HepG2 (cell line): ENCODE data around the gene CEP104. TPM values are rescaled to one million over a fixed set of nuclear protein-coding genes. Genes with fewer than 3 reads are reported as not detected.

ENCODE experiments used
- ATAC-seq: fragments of 200-7000 bp; cut with Tn5 transposase; 3 replicates; pipeline ENCODE4 v1.9.1; 2020; ENCODE audit warnings: mild to moderate bottlenecking, moderate library complexity
- BruUV-seq: library from RNA; stranded (reverse); fragments of 400-500 nt; replicated peaks from 2 replicates; lab custom pipeline; 2021; lab: Mats Ljungman, UMichigan
- CTCF ChIA-PET: fragments of 300-600 bp; formaldehyde crosslinking; extraction: SDS; loops from one replicate; lab custom pipeline; 2021; ENCODE audit warnings: low total read pairs, inconsistent platforms, low intra/inter-chr PET ratio; lab: Yijun Ruan, JAX
- POLR2A ChIA-PET: fragments of 350-600 bp; sonication (Branson Sonifier 250); formaldehyde crosslinking; loops from one replicate; lab custom pipeline; 2020; ENCODE audit warnings: antibody characterized with exemption, inconsistent platforms; lab: Yijun Ruan, JAX
- DNase-seq: peaks from one replicate; pipeline ENCODE4 v3.0.0-alpha.2; 2015; ENCODE audit warnings: low spot score
- FAIRE-seq: peaks from 3 replicates; lab custom pipeline; 2011; peaks lifted over from hg19 to GRCh38; lab: Jason Lieb, UNC
- H2AFZ ChIP-seq: one replicate; pipeline ENCODE4 v1.6.1; 2011; ENCODE audit warnings: low read length, inconsistent platforms
- H3K27ac ChIP-seq: fragments of 300-600 bp; 3 replicates; pipeline ENCODE4 v1.8.0; 2011; ENCODE audit warnings: mixed run types, mild to moderate bottlenecking, mixed read lengths, low read length, inconsistent platforms; ENCODE audit not compliant: insufficient read depth; ENCODE audit errors: extremely low read length
- H3K27me3 ChIP-seq, 2 experiments: fragments of 200-600 bp in 1 of 2; 2 replicates in 1 of 2; 3 replicates in 1 of 2; pipeline versions ENCODE4 v1.6.0 to v1.8.0; 2011; ENCODE audit warnings: low read length in 2 of 2, mild to moderate bottlenecking in 2 of 2, moderate library complexity in 2 of 2, inconsistent platforms in 1 of 2; ENCODE audit not compliant: insufficient read depth in 2 of 2, control insufficient read depth in 1 of 2
- H3K36me3 ChIP-seq, 2 experiments: fragments of 200-600 bp in 1 of 2; replicated peaks in 1 of 2; 2 replicates in 1 of 2; 3 replicates in 1 of 2; pipeline versions ENCODE4 v1.5.1 to v1.8.0; 2011; ENCODE audit warnings: low read length in 2 of 2, inconsistent platforms in 1 of 2; ENCODE audit not compliant: insufficient read depth in 2 of 2, control insufficient read depth in 1 of 2
- H3K4me1 ChIP-seq: 2 replicates; pipeline ENCODE4 v1.5.1; 2012; ENCODE audit warnings: low read length, inconsistent platforms; ENCODE audit not compliant: insufficient read depth
- H3K4me2 ChIP-seq: 2 replicates; pipeline ENCODE4 v1.6.0; 2011; ENCODE audit warnings: low read depth, low read length, inconsistent platforms
- H3K4me3 ChIP-seq, 3 experiments: fragments of 200-600 bp in 1 of 3; sonication (generic), shearing (Covaris generic) in 1 of 3; replicated peaks in 1 of 3; 2 replicates each; pipeline ENCODE4 v1.5.1; 2011 to 2016; ENCODE audit warnings: low read length in 3 of 3, inconsistent platforms in 2 of 3, low read depth in 2 of 3, mild to moderate bottlenecking in 2 of 3, control low read depth in 1 of 3, mixed read lengths in 1 of 3; ENCODE audit not compliant: insufficient read depth in 1 of 3
- H3K79me2 ChIP-seq: one replicate; pipeline ENCODE4 v1.6.1; 2011; ENCODE audit warnings: low read length, inconsistent platforms; ENCODE audit not compliant: insufficient read depth
- H3K9ac ChIP-seq: 2 replicates; pipeline ENCODE4 v1.6.0; 2011; ENCODE audit warnings: mild to moderate bottlenecking, low read depth, low read length, inconsistent platforms; ENCODE audit not compliant: insufficient read depth
- H3K9me3 ChIP-seq: 2 replicates; pipeline ENCODE4 v1.5.1; 2012; ENCODE audit warnings: mild to moderate bottlenecking, low read length
- H4K20me1 ChIP-seq: 2 replicates; pipeline ENCODE4 v1.6.0; 2011; ENCODE audit warnings: inconsistent platforms, mild to moderate bottlenecking, low read length, moderate library complexity; ENCODE audit not compliant: insufficient read depth
- CENPT ChIP-seq: sonication (generic); formaldehyde crosslinking; IDR thresholded peaks from 2 replicates; pipeline ENCODE4 v1.8.0; 2022; ENCODE audit warnings: low read depth, mild to moderate bottlenecking, moderate library complexity, missing genetic modification reagents
- DMAP1 ChIP-seq: IDR thresholded peaks from 2 replicates; pipeline ENCODE4 v1.6.1; 2016
- HOXA9 ChIP-seq: sonication (generic); formaldehyde crosslinking; IDR thresholded peaks from 2 replicates; pipeline ENCODE4 v1.8.1; 2022; ENCODE audit warnings: missing genetic modification reagents, mild to moderate bottlenecking, moderate library complexity, borderline replicate concordance
- IRF2 ChIP-seq: IDR thresholded peaks from 2 replicates; pipeline ENCODE4 v1.6.1; 2018; ENCODE audit warnings: missing genetic modification reagents, missing compliant biosample characterization
- NFKBIZ ChIP-seq: IDR thresholded peaks from 2 replicates; pipeline ENCODE4 v1.6.1; 2018; ENCODE audit warnings: missing genetic modification reagents, missing compliant biosample characterization
- PHF5A ChIP-seq: IDR thresholded peaks from one replicate; pipeline ENCODE4 v1.6.1; 2018; ENCODE audit warnings: low read depth, missing genetic modification reagents; ENCODE audit not compliant: unreplicated experiment
- RXRB ChIP-seq: IDR thresholded peaks from 2 replicates; pipeline ENCODE4 v1.6.1; 2016; ENCODE audit warnings: borderline replicate concordance, missing genetic modification reagents, missing compliant biosample characterization
- SIN3A ChIP-seq: IDR thresholded peaks from 2 replicates; pipeline ENCODE4 v1.6.1; 2011; ENCODE audit warnings: low read depth, mild to moderate bottlenecking, control low read depth, low read length, borderline replicate concordance
- SP1 ChIP-seq, 2 experiments: fragments of 450-650 bp in 1 of 2; sonication (generic) in 1 of 2; formaldehyde crosslinking in 1 of 2; IDR thresholded peaks; 2 replicates each; pipeline versions ENCODE4 v1.4.0 to v1.6.1; 2016 to 2020; ENCODE audit warnings: missing genetic modification reagents in 1 of 2
- ZC3H4 ChIP-seq: sonication (generic); formaldehyde crosslinking; IDR thresholded peaks from 2 replicates; pipeline ENCODE4 v1.4.0; 2020; ENCODE audit warnings: missing genetic modification reagents, borderline replicate concordance
- ZNF136 ChIP-seq: sonication (generic); formaldehyde crosslinking; IDR thresholded peaks from 2 replicates; pipeline ENCODE4 v1.8.1; 2022; ENCODE audit warnings: low read depth, mild to moderate bottlenecking, moderate library complexity, missing genetic modification reagents
- ZNF143 ChIP-seq: sonication (generic); formaldehyde crosslinking; IDR thresholded peaks from 2 replicates; pipeline ENCODE4 v1.4.0; 2020; ENCODE audit warnings: missing genetic modification reagents
- ZNF205 ChIP-seq: IDR thresholded peaks from 2 replicates; pipeline ENCODE4 v1.6.1; 2018; ENCODE audit warnings: missing biosample characterization, missing genetic modification reagents
- WGBS: methylation state at CpG from one replicate; pipeline ENCODE4 v1.1.6; 2017; ENCODE audit warnings: low lambda C conversion rate; 5-methylcytosine and 5-hydroxymethylcytosine counted together
- in situ Hi-C: cut with HindIII; loops from 2 replicates; pipeline ENCODE4 v1.10.0; 2017; ENCODE audit warnings: low pct_unique_long_range_greater_than_20kb; ENCODE audit not compliant: extremely low pct_ligation_motif_present
- intact Hi-C: fragments of 100-400 bp; cut with micrococcal nuclease; formaldehyde crosslinking; loops from one replicate; pipeline ENCODE4 v1.10.0; 2022; ENCODE audit not compliant: unreplicated experiment
- polyA plus RNA-seq, 8 experiments: library from polyadenylated mRNA; depleted of rRNA in 3 of 8; stranded (reverse) in 7 of 8; unstranded in 1 of 8; fragments of >200 nt; fragmentation: Illumina TruSeq in 4 of 8; extraction: Trizol in 4 of 8; gene quantifications; 2 replicates each; pipeline versions ENCODE4 v1.2.1 to v1.2.3, GENCODE V29; 2011 to 2016; ENCODE audit warnings: low read depth in 4 of 8, missing spikeins in 1 of 8, mixed read lengths in 1 of 8; ENCODE audit not compliant: insufficient read depth in 1 of 8
- total RNA-seq, 5 experiments: library from RNA; depleted of rRNA; stranded (reverse); fragments of >200 nt; fragmentation: Illumina TruSeq; extraction: Trizol; gene quantifications; 2 replicates each; pipeline ENCODE4 v1.2.3, GENCODE V29; 2016; ENCODE audit warnings: low read depth in 1 of 5
- TF ChIP-seq, protein P1 (sequence below): sonication (generic); formaldehyde crosslinking; IDR thresholded peaks from 2 replicates; pipeline ENCODE4 v1.8.1; 2023; ENCODE audit warnings: missing genetic modification reagents, mild to moderate bottlenecking, borderline replicate concordance
- TF ChIP-seq, protein P2 (sequence below): sonication (generic); formaldehyde crosslinking; IDR thresholded peaks from 2 replicates; pipeline ENCODE4 v1.5.0; 2020; ENCODE audit warnings: mild to moderate bottlenecking, missing genetic modification reagents, borderline replicate concordance
- TF ChIP-seq, protein P3 (sequence below): IDR thresholded peaks from 2 replicates; pipeline ENCODE4 v1.6.1; 2016
- TF ChIP-seq, protein P4 (sequence below): sonication (generic); formaldehyde crosslinking; IDR thresholded peaks from 2 replicates; pipeline ENCODE4 v1.8.0; 2022; ENCODE audit warnings: missing genetic modification reagents, low read depth, mild to moderate bottlenecking, borderline replicate concordance

Gene CEP104
- total and polyA plus RNA-seq, 2 of the 13 experiments (the other 11 are each of a cell fraction or from before 2014, with no cell fraction given): 20.4 to 30.1 TPM

DNA sequence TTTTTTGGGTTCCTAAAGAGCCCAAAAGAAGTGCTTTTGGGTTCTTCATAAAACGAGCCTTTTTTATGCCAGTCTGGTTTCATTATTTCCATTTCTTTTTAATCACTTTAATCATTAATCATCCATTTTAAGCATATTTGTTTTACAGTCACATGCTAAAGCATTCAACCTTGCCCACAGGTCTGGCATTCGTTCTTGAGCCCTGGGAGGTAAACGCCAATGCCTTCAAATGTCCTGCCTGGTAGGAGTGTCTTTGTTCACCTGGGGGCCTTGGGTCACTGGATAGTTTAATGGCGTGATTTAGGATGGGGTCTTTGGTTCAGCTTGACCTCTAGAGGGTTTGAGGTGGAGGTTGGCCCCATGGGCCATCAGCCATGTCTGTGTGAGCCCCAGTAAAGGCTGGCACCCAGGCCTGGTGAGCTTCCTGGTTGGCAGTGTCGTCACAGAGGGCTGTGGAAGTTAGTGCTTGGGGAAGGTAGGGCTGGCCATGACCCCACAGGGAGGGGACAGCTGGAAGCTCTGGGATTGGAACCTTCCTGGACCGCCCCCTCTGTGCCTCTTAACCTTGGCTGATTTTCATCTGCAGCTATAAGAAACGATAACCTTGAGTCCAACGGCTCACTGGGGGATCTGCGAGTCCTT lies 22.9 kb upstream of the CEP104 start:
- no peak for DNase-seq
- Histone ChIP-seq H3K79me2 (no peaks in the 10 kb centered on the region), H3K4me3 (no peak overlapping the region), H3K27ac (no peak overlapping the region)
- BruUV-seq: no TSS peak
- intact Hi-C loops: no loop called here
- CTCF ChIA-PET: no interaction called here
- TF ChIP-seq RXRB (CRISPR knock-in tag) (no peak), SIN3A (no peak), NFKBIZ (no peak), DMAP1 (CRISPR knock-in tag) (no peak), ZNF205 (CRISPR knock-in tag) (no peak), ZC3H4 (no peak), CENPT (no peak), PHF5A (no peak), HOXA9 (CRISPR knock-in tag) (no peak), IRF2 (CRISPR knock-in tag) (no peak), ZNF136 (CRISPR knock-in tag) (no peak), ZNF143 (no peak), SP1 (IDR thresholded peaks at IDR 0.05) (no peak), SP1 (CRISPR knock-in tag; IDR thresholded peaks at IDR 0.05) (no peak)
- TF ChIP-seq, protein P1, sequence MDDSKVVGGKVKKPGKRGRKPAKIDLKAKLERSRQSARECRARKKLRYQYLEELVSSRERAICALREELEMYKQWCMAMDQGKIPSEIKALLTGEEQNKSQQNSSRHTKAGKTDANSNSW (CRISPR knock-in tag): no peak
- TF ChIP-seq, protein P2, sequence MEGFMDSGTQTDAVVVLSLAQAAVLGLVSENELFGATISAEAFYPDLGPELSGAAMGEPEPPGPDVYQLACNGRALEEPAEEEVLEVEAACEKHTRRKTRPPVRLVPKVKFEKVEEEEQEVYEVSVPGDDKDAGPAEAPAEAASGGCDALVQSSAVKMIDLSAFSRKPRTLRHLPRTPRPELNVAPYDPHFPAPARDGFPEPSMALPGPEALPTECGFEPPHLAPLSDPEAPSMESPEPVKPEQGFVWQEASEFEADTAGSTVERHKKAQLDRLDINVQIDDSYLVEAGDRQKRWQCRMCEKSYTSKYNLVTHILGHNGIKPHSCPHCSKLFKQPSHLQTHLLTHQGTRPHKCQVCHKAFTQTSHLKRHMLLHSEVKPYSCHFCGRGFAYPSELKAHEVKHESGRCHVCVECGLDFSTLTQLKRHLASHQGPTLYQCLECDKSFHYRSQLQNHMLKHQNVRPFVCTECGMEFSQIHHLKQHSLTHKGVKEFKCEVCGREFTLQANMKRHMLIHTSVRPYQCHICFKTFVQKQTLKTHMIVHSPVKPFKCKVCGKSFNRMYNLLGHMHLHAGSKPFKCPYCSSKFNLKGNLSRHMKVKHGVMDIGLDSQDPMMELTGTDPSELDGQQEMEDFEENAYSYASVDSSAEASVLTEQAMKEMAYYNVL (CRISPR knock-in tag): no peak
- TF ChIP-seq, protein P3, sequence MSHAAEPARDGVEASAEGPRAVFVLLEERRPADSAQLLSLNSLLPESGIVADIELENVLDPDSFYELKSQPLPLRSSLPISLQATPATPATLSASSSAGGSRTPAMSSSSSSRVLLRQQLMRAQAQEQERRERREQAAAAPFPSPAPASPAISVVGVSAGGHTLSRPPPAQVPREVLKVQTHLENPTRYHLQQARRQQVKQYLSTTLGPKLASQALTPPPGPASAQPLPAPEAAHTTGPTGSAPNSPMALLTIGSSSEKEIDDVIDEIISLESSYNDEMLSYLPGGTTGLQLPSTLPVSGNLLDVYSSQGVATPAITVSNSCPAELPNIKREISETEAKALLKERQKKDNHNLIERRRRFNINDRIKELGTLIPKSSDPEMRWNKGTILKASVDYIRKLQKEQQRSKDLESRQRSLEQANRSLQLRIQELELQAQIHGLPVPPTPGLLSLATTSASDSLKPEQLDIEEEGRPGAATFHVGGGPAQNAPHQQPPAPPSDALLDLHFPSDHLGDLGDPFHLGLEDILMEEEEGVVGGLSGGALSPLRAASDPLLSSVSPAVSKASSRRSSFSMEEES: no peak
- TF ChIP-seq, protein P4, sequence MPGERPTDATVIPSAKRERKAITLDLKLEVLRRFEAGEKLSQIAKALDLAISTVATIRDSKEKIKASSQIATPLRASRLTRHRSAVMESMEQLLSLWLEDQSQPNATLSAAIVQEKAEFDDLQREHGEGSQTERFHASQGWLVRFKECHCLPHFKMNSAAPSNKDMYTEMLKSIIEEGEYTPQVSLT (CRISPR knock-in tag): no peak
- TF ChIP-seq, all 625 proteins: peak for 0
- H3K9ac ChIP-seq: no peak overlapping the region
- 0 out of 2 replicates have a peak, but pooled peaks cover 6% of the 10 kb centered on the region for H3K4me1 ChIP-seq
- H3K4me2 ChIP-seq: no peak overlapping the region
- POLR2A ChIA-PET: no interaction called here
- WGBS: 98% methylated on average over 8 of the region's 9 CpGs
- FAIRE-seq: no peak
- H3K27me3 ChIP-seq: no peaks in the 10 kb centered on the region
- ATAC-seq: no peak
- H3K36me3 ChIP-seq: peaks cover 9 to 26% of the 10 kb centered on the region in 2 experiments; a peak in 4 of 5 replicates
- H3K9me3 ChIP-seq: peaks cover 16% of the 10 kb centered on the region
- no peak overlapping the region for H2AFZ ChIP-seq
- H4K20me1 ChIP-seq: no peaks in the 10 kb centered on the region
- in situ Hi-C loops: no loop called here
